Upper lobe of left lung (tissue), 4 donors: ENCODE measurements around the gene ATOSB.

ENCODE experiments used
- EP300 ChIP-seq, 4 donors: sonication (generic); formaldehyde crosslinking; IDR thresholded peaks; one replicate each; pipeline ENCODE4 v1.5.1; 2017; ENCODE audit warnings: antibody characterized with exemption in 4 of 4, control low read depth in 2 of 4
- POLR2A ChIP-seq, 4 donors: fragments of 450-650 bp; IDR thresholded peaks; one replicate each; pipeline ENCODE4 v1.5.1; 2016 to 2017; ENCODE audit warnings: antibody characterized with exemption in 4 of 4, mild to moderate bottlenecking in 2 of 4
- POLR2AphosphoS5 ChIP-seq, 2 donors: sonication (generic); formaldehyde crosslinking; IDR thresholded peaks; one replicate each; pipeline ENCODE4 v1.5.1; 2017; ENCODE audit warnings: antibody characterized with exemption in 2 of 2
- TF ChIP-seq, protein P1 (sequence below), 6 experiments: fragments of 450-650 bp in 4 of 6; fragments of 200-600 bp in 2 of 6; sonication (generic) in 2 of 6; IDR thresholded peaks; one replicate each; pipeline ENCODE4 v1.5.1; 2016 to 2019; ENCODE audit warnings: antibody characterized with exemption in 6 of 6

- TF ChIP-seq, protein P1, sequence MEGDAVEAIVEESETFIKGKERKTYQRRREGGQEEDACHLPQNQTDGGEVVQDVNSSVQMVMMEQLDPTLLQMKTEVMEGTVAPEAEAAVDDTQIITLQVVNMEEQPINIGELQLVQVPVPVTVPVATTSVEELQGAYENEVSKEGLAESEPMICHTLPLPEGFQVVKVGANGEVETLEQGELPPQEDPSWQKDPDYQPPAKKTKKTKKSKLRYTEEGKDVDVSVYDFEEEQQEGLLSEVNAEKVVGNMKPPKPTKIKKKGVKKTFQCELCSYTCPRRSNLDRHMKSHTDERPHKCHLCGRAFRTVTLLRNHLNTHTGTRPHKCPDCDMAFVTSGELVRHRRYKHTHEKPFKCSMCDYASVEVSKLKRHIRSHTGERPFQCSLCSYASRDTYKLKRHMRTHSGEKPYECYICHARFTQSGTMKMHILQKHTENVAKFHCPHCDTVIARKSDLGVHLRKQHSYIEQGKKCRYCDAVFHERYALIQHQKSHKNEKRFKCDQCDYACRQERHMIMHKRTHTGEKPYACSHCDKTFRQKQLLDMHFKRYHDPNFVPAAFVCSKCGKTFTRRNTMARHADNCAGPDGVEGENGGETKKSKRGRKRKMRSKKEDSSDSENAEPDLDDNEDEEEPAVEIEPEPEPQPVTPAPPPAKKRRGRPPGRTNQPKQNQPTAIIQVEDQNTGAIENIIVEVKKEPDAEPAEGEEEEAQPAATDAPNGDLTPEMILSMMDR (IDR thresholded peaks at IDR 0.05), result no peak
- TF ChIP-seq POLR2A (IDR thresholded peaks at IDR 0.05) (no peak), POLR2AphosphoS5 (IDR thresholded peaks at IDR 0.05) (no peak), EP300 (IDR thresholded peaks at IDR 0.05) (no peak)
Measured at GRCh38 chr9:35107297-35108290, 8.1 kb downstream of the ATOSB start.
